Measurements from ENCODE around the gene MEX3C.

Gene MEX3C

GRCh38 chr18:51137026-51137729 lies 60.3 kb downstream of the MEX3C start:
- no peak overlapping the region for H3K27ac ChIP-seq
- TF ChIP-seq CTCF (conservative IDR thresholded peaks at IDR 0.05): no peak

GRCh38 chr18:51135795-51136194 lies 61.7 kb downstream of the MEX3C start:
- TF ChIP-seq CTCF (conservative IDR thresholded peaks at IDR 0.05): peak; percentile 64
- no peak overlapping the region for H3K27ac ChIP-seq

- no peak overlapping the region for H3K27ac ChIP-seq
- TF ChIP-seq CTCF (conservative IDR thresholded peaks at IDR 0.05): no peak
Observed at GRCh38 chr18:51135364-51135763, 62.1 kb downstream of the MEX3C start.

- no peak overlapping the region for H3K27ac ChIP-seq
- TF ChIP-seq CTCF (conservative IDR thresholded peaks at IDR 0.05): no peak
Observed at GRCh38 chr18:51134721-51135120, 62.8 kb downstream of the MEX3C start.

- H3K27ac ChIP-seq: no peak overlapping the region
Observed at GRCh38 chr18:51133580-51134160, 63.8 kb downstream of the MEX3C start.

GRCh38 chr18:51132256-51132935 lies 65.1 kb downstream of the MEX3C start:
- H3K27ac ChIP-seq: no peak overlapping the region

More at GRCh38 chr18:51133580-51134160, 63.8 kb downstream of the MEX3C start:
- TF ChIP-seq CTCF (conservative IDR thresholded peaks at IDR 0.05): no peak

More at GRCh38 chr18:51132256-51132935, 65.1 kb downstream of the MEX3C start:
- TF ChIP-seq CTCF (conservative IDR thresholded peaks at IDR 0.05): no peak
